Thyroid gland (tissue), 4 donors: Measurements from ENCODE around the gene EXOC3L4.

ENCODE experiments used
- CTCF ChIP-seq, 6 experiments: fragments of 200-600 bp in 3 of 6; fragments of 450-650 bp in 3 of 6; sonication (generic) in 3 of 6; IDR thresholded peaks; one replicate each; pipeline ENCODE4 v1.5.1; 2016 to 2019; ENCODE audit warnings: antibody characterized with exemption in 6 of 6, mild to moderate bottlenecking in 2 of 6, inconsistent platforms in 1 of 6, moderate library complexity in 1 of 6
- POLR2A ChIP-seq, 2 donors: fragments of 450-650 bp; IDR thresholded peaks; one replicate each; pipeline ENCODE4 v1.6.1; 2017; ENCODE audit warnings: antibody characterized with exemption in 2 of 2, mild to moderate bottlenecking in 2 of 2, moderate library complexity in 1 of 2

GRCh38 chr14:103091041-103091882 lies 3.3 kb upstream of the EXOC3L4 start:
- TF ChIP-seq CTCF (IDR thresholded peaks at IDR 0.05) (peak; percentile 17 to 64 (median 44)), POLR2A (IDR thresholded peaks at IDR 0.05) (no peak)
